AG08395 (cell line): ENCODE measurements around the gene NUDT5.
A peak's percentile ranks its signal among the peaks of the same experiment; 100 is the strongest.
"Not testable (repeated sequence)": the region's sequence is repeated elsewhere in the genome, so short reads cannot be mapped to it uniquely, and the experiment has no call there.

Experiments used
- DNase-seq: peaks from one replicate; pipeline ENCODE4 v3.0.0; 2012; ENCODE audit warnings: mixed read lengths, low spot score

NUDT5 gene

GRCh38 chr10:12195603-12196506, at the start of gene NUDT5, which contains the start of gene CDC123:
Gene NUDT5 (minus strand): TSS chr10:12195891. CDS start chr10:12186291, 9,600 bp downstream.
Gene CDC123 (plus strand): TSS chr10:12196188. CDS start chr10:12196246, 58 bp downstream.
- DNase-seq: peak; percentile 92

- no peak for DNase-seq
These were observed 48.4 kb upstream of the NUDT5 start for GRCh38 chr10:12243864-12244620.

GRCh38 chr10:12241810-12242529, 46.3 kb upstream of the NUDT5 start:
- no peak for DNase-seq

GRCh38 chr10:12238821-12239220, 43.1 kb upstream of the NUDT5 start:
- no peak for DNase-seq

DNA sequence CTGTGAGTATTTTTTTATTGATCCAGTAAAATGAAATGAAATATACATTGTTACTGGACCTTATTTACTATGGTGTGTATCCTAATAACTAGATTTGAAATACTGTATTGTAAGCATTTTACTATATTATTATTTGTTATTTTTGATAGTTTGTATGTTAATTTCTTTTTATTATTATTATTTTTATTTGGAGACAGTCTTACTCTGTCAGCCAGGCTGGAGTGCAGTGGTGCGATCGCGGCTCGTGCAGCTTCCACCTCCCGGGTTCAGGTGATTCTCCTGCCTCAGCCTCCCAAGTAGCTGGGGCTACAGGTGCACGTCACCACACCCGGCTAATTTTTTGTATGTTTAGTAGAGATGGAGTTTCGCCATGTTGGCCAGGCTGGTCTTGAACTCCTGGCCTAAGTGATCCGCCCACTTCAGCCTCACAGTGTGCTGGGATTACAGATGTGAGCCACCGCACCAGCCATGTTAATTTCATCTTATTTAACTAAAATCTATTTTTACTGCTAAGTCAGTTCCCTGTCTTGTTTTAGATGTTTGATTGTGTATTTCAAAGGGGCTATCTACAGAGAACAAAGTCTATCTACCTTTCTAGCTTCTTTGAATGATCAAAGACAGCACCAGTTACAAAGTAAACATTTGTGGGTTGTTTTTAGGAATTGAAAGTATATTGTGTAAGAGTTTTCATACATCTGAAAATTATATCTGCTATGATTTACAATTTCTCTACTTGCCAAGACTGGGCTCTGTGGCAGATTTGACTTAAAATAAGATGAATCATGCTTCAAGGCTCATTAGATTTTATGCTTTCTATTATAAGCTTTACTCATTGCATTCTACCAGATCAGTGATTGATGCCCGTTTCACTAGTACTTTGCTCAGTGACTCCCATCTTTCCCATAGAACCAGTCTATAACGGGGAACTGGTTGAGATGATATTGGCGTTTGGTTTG, 41.9 kb upstream of the NUDT5 start:
- DNase-seq: no peak

DNA sequence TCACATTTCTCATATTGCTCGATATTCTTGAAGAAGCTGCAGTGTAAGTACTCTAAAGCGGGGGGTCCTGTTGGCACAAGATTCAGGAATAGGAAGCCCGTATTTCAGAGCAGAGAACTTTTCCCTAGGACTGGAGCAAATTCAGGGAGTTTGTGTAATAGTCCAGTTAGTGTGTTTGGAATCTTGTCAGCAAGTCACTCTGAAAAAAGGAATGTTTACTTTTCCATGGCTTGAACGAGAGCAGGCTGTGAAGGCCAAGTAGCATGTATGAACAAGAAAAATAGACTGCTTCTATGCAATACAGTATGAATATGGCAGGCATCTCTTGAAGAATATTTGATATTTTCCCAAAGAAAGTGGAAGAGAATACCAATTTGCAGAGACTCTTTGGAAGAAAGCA, 40.1 kb upstream of the NUDT5 start:
- DNase-seq: no peak

DNA sequence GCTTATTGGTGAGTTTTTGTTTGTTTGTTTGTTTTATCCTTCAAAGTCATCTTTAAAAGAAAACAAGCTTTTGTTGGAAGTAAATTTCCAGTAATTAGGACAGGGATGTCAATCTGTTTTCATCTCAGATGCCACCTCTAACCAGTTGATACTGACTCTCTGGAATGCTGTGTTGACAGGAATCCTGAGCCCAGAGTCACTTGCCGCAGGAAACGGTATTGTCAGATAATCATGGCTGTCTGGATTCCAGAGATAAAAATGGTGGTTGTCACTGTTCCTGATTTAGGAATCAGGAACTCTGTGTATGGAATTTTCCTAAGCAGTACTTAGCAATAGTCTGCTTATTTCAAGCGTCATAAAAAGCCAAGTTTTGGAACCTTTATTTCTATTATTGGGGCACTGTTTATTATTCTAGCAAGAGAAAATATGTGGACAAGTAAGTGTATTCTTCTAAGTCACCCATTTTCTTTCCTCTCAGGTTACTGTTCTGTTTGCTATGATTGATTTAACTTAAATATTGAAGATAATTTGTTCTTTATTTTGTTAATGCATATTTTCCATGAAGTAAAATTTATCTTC, 39.5 kb upstream of the NUDT5 start:
- DNase-seq: no peak

GRCh38 chr10:12234687-12235086, 39.0 kb upstream of the NUDT5 start:
- DNase-seq: not testable (repeated sequence)

DNA sequence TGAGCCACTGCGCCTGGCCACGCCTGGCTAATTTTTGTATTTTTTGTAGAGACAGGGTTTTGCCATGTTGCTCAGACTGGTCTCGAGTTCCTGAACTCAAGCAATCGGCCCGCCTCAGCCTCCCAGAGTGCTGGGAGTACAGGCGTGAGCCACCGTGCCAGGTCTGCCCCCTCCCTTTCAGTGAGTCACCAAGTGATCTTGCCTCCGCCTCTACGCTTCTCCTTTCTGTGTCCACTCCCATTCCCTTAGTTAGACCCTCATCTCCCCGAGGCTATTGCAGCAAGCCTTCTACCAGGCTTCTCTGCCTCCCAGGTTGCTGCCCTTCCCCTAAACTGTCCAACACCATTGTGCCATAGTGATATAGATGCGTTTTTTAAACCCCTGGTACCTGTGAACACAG, 33.2 kb upstream of the NUDT5 start:
- no peak for DNase-seq

DNA sequence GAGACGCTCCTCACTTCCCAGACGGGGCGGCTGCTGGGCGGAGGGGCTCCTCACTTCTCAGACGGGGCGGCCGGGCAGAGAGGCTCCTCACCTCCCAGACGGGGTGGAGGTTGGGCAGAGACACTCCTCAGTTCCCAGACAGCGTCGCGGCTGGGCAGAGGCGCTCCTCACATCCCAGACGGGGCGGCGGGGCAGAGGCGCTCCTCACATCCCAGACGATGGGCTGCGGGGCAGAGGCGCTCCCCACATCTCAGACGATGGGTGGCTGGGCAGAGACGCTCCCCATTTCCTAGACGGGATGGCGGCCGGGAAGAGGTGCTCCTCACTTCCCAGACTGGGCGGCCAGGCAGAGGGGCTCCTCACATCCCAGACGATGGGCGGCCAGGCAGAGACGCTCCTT, 30.7 kb upstream of the NUDT5 start:
- DNase-seq: not testable (repeated sequence)

DNA sequence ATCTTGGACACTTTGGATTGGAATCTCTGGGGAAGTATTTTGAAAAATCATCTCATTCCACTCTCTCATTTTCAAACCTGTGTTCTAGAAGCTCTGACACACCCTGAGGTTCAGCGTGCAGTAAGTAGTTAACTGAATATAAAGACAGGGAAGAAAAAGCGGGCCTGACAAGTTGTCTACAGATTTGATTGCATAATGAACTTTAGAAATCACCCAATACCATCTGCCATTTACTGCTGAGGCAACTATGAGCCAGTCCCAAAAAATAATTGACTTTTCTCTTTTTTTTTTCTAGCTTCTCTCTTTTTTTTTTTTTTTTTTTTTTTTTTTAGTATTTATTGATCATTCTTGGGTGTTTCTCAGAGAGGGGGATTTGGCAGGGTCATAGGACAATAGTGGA, 29.8 kb upstream of the NUDT5 start:
- no peak for DNase-seq

DNA sequence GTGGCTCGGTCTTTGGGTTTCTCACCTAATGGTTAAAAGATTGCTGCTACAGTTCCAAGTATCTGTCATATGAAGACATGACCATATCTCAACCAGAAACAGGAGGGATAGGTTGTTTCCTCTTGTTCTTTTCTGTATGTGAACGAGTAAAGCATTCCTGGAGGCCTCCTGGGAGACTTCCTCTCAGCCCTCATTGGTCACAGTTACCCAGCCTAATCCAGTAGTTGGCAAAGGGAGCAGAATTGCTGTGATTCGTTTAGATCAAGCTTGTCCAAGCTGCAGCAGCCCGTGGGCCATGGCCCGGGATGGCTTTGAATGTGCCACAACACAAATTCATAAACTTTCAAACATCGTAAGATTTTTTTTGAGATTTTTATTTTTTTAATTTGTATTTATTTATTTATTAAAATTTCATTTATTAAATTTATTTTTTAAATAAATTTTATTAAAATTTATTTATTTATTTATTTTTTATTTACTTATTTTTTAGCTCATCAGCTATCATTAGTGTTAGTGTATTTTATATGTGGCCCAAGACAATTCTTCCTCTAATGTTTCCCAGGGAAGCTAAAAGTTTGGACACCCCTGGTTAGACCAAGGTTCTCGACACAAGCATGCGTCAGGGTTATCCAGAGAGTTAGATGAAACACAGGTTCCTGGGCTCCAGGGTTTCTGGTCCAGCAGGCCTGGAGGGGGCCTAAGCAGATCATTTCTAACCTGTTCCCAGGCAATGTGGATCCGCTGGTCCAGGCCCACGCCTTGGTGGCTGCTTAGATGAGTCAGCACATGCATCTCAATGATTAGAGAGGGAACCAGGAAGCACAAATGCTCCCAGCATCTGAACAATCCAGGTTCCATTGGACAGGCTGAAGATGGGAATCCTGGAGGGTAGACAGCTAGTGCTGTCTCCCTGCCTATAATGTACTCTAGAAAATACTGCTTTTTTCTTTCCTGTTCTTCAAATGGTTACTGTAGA, 25.9 kb upstream of the NUDT5 start:
- DNase-seq: no peak

DNA sequence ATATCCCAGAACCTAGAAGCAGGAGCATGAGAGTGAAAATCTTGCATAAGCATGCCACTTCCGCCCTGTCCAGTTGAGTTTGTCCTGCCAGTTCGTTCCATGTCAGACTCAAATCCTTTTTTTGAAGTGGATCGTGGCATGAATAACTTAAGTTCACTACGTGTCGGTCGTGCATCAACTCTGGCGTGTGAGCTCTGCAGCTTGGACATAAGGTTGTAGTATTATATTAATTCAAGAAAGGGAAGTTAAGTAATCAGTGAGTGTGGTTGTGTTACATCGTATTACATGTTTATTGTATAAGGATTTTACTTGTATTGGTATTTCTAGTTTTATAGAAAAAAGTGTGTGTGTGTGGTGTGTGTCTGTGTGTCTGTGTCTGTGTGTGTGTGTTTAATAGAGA, 23.3 kb upstream of the NUDT5 start:
- no peak for DNase-seq

- DNase-seq: peak; percentile 52
These were observed 19.1 kb upstream of the NUDT5 start for GRCh38 chr10:12214763-12215218.

DNA sequence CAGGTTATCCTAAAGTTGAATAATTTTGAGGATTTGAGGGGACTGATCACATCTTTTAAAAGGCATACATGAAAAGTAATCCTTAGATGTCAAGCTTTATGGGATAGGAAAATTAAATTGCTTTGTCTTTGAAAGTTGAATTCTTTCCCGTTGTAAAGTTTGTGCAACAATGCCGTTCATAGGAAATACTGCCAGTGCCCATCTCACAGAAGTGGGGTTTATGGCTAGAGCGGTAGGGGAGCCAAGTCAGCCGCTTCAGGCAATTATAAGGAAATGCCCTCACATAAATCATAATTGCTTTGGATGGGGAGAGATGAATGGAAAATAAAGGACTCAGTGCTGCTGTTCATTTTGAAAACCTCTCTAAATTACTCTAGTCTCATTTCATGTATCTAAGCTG, 18.4 kb upstream of the NUDT5 start:
- DNase-seq: no peak

DNA sequence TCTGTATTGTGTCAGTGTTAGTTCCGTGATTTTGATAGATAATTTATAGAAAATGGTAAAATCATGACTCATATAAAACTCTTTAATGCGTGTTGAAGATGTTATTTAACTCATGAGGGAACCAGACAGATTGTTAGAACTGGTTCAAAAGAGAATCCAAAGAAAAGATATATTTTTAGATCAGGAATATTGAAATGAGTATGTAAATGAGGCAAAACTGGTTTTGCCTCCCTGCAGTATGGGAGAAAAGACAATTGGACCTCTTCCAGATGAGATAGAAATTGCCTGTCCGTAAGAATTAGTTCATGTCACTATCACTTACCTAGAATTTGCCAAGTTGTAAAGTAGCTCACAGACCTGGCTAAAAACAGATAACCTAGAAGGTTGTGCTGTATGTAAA, 17.9 kb upstream of the NUDT5 start:
- no peak for DNase-seq

GRCh38 chr10:12212454-12212853, 16.8 kb upstream of the NUDT5 start:
- DNase-seq: no peak

DNA sequence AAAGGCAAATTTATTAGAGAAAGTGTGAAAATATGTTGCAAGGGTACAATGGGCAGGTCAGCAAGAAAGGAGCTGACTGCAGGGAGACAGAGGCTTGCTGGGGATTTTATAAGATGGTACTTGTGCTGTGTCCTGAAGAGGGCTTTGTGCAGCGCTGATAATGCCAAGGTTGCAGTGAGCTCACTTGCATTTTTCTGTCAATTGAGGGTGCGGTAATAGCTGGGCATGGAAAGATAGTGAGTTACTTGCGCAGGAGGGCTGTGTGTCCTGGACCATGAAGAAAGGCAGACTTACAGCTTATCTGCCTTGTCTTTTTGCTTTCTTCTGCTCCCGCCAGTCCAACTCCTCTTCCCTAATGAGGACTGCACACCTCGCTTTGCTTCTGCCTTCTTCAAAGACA, 12.8 kb upstream of the NUDT5 start:
- no peak for DNase-seq

- no peak for DNase-seq
These were observed 11.4 kb upstream of the NUDT5 start for GRCh38 chr10:12207114-12207513.

- no peak for DNase-seq
These were observed 9.4 kb upstream of the NUDT5 start for GRCh38 chr10:12205082-12205481.
